Islet precursor cell (in vitro differentiated cells): ENCODE data around the gene CNTNAP1.

ENCODE experiments used
- DNase-seq: peaks from one replicate; pipeline ENCODE4 v3.0.0-alpha.2; 2018

The CNTNAP1 gene

GRCh38 chr17:42743595-42744282, 61.4 kb downstream of the CNTNAP1 start:
- DNase-seq: no peak

- DNase-seq: peak; percentile 94
These were observed 62.0 kb downstream of the CNTNAP1 start for GRCh38 chr17:42744283-42744805.

- DNase-seq: peak; percentile 98
These were observed 62.7 kb downstream of the CNTNAP1 start, which contains the start of gene EZH1 for GRCh38 chr17:42744806-42745617. Gene EZH1, minus strand, starts transcription at chr17:42745040. Its CDS starts 16,099 bp downstream, at chr17:42728941.

- no peak for DNase-seq
These were observed 66.0 kb downstream of the CNTNAP1 start for GRCh38 chr17:42748202-42748907.

GRCh38 chr17:42748908-42749798, 66.8 kb downstream of the CNTNAP1 start:
- no peak for DNase-seq
